Hematopoietic multipotent progenitor cell treated with erythropoietin and hydrocortisone succinate and interleukin-3 and kit ligand, for 15 days (in vitro differentiated cells): ENCODE measurements around the gene SRGAP2B.
"Not testable (repeated sequence)": the region's sequence is repeated elsewhere in the genome, so short reads cannot be mapped to it uniquely, and the experiment has no call there.

Experiments
- DNase-seq: peaks from one replicate; pipeline ENCODE4 v3.0.0-alpha.2; 2015; ENCODE audit warnings: low spot score

SRGAP2B gene

DNA sequence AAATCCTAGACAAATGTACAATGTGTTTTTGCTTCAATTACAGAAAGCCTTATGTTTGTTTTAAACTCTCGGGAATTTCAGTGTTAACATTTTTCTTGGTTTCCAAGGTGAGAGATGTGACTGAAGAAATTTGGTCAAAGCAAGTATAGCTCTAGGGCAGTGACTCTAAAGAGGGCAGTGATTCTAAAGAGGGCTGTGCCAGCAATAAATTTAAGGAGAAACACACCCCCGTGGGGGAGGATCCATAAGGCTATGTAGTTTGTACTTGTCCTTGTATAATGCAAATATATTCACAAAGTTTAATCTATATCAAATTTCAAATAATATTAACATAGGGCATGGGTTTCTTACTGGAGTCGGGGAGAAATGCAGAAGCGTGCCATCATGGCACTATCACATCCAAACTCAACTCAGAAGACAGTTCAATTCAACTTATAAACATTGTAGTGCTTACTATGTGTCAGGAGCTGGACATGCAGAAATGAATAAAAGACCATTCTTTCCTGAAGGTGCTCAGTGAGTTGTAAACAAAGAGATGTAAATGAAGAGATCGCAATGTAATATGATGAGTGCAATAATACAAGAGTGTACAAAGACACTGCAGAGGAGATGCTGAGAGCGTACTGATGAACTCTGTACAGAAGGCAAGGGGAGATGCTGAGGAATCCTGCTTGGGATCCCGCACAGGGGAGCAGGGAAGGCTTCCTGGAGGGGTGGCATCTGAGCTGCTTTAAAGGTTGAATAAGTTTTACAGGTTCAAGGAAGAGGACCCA is 12.5 kb downstream of the SRGAP2B start:
- not testable (repeated sequence) for DNase-seq

DNA sequence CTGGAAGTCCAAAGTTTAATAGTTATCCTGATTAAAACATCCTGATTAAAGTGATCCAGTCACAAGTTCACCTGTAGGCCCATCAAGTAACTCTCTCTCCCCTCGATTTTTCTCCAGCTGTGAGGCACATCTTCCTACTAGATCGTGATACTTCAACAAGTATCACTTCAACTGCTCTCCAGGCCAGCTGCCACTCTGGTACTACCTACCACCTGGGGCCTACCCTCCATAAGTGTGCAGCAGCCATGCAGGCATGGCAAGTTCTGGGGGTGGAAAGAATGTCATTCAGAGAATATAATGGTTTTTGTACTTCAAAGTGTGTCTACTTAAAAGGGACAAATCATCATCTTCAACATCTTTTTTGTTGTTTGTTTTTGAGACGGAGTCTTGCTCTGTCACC is 14.9 kb downstream of the SRGAP2B start:
- DNase-seq: not testable (repeated sequence)

GRCh38 chr1:145079737-145080136 is 15.4 kb downstream of the SRGAP2B start:
- not testable (repeated sequence) for DNase-seq

- DNase-seq: not testable (repeated sequence)
These were observed 16.2 kb downstream of the SRGAP2B start for GRCh38 chr1:145078787-145079370.

DNA sequence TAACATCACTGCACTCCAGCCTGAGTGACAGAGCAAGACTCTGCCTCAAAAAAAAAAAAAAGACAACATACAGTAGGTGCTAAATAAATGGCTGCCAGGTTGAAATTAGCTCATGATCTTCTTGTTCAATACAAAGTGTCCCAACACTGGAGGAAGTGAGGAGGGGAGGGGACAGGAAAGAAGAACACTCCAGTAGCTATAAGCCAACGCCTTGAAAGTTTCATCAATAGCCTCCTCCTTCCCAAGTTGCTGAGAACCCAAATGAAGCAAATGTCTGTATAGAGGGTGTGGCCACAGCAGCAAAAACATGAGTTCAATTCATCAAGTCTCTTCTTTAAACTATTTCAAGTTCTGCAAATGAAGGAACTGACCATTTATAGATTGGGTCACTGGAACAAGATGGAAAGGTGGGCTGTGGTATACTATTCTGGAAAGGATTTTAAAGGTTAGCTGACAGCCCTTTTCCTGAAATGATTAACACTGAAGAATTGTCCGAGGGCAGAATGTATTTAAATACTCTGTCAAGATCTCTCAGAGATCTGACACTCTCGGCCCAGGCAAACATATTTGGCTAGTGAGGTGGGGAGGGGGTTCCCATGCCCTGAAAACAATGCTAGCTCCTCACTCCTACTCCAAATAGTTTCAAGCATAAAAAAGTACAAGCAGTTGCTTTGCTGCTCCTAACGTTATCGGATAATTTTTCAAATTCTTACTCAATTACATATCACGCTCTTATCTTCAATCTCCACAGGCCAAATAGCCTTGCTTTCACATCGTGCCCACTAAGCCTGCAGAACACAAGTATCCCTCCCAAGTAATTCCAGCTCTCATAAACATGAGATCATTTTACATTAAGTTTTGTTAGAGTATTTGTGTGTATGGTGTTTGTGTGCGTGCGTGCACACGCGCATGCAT is 17.0 kb downstream of the SRGAP2B start:
- DNase-seq: not testable (repeated sequence)

- DNase-seq: not testable (repeated sequence)
These were observed 18.3 kb downstream of the SRGAP2B start for GRCh38 chr1:145076877-145077276.

- DNase-seq: not testable (repeated sequence)
These were observed 21.0 kb downstream of the SRGAP2B start for GRCh38 chr1:145074021-145074559.

GRCh38 chr1:145071569-145071968 is 23.6 kb downstream of the SRGAP2B start:
- not testable (repeated sequence) for DNase-seq

- not testable (repeated sequence) for DNase-seq
These were observed 28.6 kb downstream of the SRGAP2B start for GRCh38 chr1:145066486-145066885.

DNA sequence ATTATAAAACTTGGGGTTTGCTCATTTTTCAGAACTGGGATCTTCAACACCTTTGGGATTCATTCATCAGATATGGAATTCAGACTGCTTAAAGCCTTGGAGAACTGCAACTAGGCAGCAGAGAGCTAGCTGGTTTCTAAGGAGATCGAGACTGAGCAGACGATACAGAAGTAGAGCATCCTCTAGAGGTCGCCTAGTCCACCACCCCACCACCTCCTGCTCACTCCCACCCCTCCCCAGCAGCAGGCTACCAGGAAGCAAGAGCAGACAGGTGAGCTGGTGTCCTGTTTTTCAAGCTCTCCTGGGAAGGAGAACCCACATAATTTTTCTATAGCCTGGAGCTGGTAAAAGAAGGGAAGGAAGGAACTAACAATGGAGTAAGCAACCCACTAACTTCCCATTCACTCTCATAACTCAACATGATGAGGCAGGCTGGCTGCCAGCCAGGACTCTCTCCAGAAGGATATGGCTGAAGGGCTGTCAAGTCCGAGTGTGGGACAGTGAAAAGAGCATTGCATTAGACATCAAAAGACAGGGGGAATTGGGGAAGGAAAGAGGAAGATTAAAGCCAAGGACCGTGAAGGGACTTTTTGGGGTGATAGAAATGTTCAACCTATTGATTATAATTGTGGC is 29.8 kb downstream of the SRGAP2B start:
- not testable (repeated sequence) for DNase-seq

DNA sequence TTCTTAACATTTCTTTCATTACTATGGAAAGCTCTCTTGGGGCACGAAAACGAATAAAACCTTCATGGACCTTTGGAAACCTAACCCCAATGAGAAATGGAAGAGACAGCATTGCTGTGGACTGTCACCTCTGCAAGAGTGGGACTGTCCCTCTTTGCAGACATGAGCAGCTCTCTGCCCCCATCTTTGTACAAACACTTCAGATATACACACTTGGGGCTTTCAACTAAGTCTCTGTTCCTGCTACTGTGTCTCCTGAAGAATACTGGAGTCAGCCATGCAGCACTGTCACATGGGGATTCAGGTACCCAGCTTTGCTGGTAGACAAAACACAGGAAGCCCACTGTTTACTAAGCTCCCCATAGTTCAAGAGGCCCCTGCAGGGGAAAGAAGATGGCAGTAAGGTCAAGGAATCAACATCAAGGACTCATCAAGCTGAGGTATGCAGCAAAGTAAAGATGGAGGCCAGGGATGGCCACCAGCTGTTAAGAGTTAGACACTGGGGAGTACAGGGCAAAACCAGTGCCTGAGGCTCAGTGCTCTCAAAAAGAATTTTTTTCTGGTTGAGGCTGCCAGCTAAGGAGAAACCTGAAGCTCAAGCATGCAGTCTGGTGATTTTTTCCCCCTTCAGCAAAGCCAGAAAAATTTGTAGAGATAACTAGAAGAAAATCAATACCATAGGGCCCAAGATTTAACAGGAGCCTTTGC is 31.0 kb downstream of the SRGAP2B start:
- not testable (repeated sequence) for DNase-seq

GRCh38 chr1:145063285-145063684 is 31.8 kb downstream of the SRGAP2B start:
- not testable (repeated sequence) for DNase-seq

- DNase-seq: not testable (repeated sequence)
These were observed 36.9 kb downstream of the SRGAP2B start for GRCh38 chr1:145058184-145058583.

DNA sequence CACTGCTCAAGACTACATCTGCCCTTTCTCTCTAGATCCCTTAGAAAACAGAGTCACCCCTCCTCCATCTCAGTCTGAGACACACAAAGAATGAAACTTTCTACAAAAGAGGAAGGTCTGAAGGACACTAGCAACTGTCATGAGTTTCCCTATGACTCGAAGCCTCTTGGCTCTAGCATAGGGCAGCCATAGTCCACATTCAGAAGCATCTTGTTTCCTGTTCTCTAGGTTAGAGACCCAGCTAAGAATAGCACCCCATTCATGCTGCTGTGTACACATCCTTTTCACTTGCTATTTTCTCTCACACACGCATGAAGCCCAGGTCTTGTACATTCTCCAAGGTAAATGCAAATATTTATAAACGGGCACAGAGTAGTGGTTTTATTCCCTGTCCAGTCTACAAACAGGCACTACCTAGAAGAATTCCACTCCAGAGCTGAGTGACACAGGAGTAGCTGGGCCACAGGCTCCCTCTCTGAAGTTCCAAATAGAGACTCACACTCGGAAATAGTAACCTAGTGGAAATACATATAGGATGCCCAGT is 39.8 kb downstream of the SRGAP2B start:
- DNase-seq: not testable (repeated sequence)

GRCh38 chr1:145053428-145053827 is 41.7 kb downstream of the SRGAP2B start:
- DNase-seq: not testable (repeated sequence)

DNA sequence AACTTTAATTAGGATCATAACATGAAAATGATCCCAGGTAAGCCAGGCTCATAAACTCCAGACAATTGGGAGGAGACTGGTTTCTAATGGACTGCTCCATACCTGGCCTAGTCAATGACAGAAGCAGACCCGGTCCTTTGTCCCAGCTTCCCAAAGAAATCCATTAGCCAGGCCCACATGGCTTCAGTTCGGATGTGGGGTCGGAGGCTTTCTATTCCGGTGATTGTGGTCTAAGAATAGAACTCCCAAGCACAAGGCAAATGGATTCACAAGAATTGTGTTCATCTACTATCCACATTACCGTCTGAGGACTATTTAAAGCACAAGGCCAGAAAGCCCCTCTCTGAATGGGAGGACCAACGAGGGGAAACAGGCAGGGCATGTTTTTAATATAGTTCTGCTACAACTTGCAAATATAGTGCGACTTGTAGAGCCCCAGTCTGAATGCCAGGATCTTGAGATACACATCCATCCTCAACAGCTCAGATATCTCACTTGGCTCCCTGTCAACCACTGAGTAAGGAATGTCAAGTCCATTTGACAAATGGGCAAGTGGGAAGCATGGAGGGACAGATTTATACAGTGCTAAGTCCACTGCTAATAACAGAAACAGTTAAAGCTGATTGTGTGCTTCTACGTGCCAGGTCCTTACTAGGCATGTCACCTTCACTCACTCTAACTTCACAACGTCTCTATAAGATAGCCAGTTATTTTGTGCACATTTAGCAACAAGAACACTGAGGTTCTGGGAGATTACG is 42.9 kb downstream of the SRGAP2B start:
- not testable (repeated sequence) for DNase-seq

GRCh38 chr1:145048181-145048856 is 46.8 kb downstream of the SRGAP2B start:
- DNase-seq: not testable (repeated sequence)

- DNase-seq: not testable (repeated sequence)
These were observed 47.6 kb downstream of the SRGAP2B start for GRCh38 chr1:145047553-145047952.

GRCh38 chr1:145045571-145046273 is 49.4 kb downstream of the SRGAP2B start:
- not testable (repeated sequence) for DNase-seq
